Cardiac fibroblast (primary cell): ENCODE measurements around the gene LONRF2.
A peak's percentile ranks its signal among the peaks of the same experiment; 100 is the strongest.

ENCODE experiments used
- DNase-seq, 2 donors: peaks; one replicate each; pipeline versions ENCODE4 v3.0.0 to v3.0.0-alpha.2; 2010; ENCODE audit warnings: low read depth in 2 of 2
- H3K4me3 ChIP-seq, 2 donors: replicated peaks in 1 of 2; 1 replicate in 1 of 2; 2 replicates in 1 of 2; pipeline ENCODE4 v1.5.1; 2011; ENCODE audit warnings: low read depth in 2 of 2, low read length in 2 of 2, mild to moderate bottlenecking in 2 of 2, moderate library complexity in 1 of 2
- CTCF ChIP-seq: IDR thresholded peaks from one replicate; pipeline ENCODE4 v1.5.1; 2011; ENCODE audit warnings: low read depth, mild to moderate bottlenecking, low read length, inconsistent platforms

LONRF2 gene

GRCh38 chr2:100291152-100291970 lies 30.9 kb downstream of the LONRF2 start:
- TF ChIP-seq CTCF: no peak
- H3K4me3 ChIP-seq: no peak overlapping the region

DNA sequence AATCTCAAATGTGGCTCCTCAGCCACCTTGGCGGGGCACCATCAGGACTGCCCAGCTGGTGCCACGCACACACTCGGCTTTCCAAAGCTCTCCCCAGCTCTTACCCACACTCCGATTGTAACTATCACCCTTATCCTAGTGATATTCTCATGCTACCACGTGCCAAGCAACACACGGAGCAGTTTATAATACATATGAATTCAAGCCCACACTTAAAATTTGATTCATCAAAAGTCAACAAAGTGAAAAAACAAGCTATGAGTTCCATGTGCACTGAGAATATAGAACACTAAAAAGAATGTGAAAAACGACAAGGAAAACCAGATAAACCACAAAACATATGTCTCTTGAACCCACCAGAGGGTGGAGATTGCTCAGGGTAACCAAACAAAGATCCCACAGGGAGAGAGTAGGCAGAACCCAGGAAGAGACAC lies 31.6 kb downstream of the LONRF2 start:
- DNase-seq: no peak
- H3K4me3 ChIP-seq: no peak overlapping the region
- TF ChIP-seq CTCF: no peak

More at GRCh38 chr2:100291152-100291970, 30.9 kb downstream of the LONRF2 start:
- DNase-seq: peak; percentile 89 to 97

DNA sequence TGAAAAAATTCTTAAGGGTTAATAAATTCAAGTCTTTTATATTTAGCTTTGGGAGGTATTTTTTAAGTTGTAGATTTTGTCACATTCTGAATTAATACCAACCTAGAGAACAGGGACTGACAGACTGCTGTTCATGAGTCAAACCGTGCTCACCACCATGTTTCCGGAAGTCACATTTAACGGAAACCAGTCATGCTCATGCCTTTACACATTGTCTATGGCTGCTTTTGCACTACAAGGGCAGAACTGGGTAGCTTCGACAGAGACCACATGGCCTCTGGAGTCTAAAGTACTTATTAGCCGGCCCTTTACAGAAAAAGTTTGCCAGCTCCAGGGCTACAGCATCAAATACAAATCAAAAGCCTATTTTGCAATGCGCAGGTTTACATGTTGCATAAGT lies 33.3 kb downstream of the LONRF2 start:
- DNase-seq: no peak
- TF ChIP-seq CTCF: no peak

GRCh38 chr2:100286318-100286717 lies 36.0 kb downstream of the LONRF2 start:
- TF ChIP-seq CTCF: no peak
- H3K4me3 ChIP-seq: no peak overlapping the region
- DNase-seq: no peak

More for the DNA sequence above, 33.3 kb downstream of the LONRF2 start:
- no peak overlapping the region for H3K4me3 ChIP-seq

DNA sequence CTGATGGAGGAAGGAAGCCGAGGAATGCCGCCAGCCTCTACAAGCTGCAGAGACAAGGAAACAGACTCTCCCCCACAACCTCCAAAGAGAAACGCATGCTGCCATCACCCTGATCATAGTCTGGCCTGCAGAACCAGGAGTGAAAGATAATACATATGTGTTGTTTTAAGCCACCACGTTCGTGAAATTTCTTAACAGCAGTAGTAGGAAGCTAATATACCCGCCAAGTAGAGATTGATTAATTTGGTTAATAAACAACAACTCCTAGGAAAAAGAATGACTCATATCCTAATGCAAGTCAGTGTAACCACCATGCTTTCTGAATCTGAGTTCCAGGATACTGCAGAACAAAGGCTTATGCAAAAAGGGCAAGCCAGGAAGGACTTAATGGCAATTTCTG lies 36.6 kb downstream of the LONRF2 start:
- DNase-seq: peak; percentile 47 to 76
- no peak for TF ChIP-seq CTCF
- H3K4me3 ChIP-seq: no peak overlapping the region

DNA sequence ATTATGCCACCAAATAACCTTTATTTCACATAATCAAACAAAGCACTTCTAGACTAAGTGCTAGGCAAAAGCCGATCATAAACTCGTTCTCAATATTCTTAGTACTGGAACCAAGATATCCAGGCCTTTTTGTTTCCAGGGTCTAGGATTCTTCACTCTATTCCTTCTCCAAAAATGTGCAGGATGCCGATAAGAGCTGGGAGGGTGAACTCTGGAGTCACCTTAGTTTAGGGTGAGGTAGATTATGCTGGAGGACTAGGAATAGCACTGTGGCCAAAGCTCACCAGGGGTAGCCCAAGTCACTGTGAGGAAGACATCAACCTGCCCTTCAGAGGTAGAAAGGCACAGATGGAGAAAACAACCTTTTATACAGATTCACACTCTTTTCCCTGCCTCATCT lies 37.3 kb downstream of the LONRF2 start:
- no peak for DNase-seq
- no peak for TF ChIP-seq CTCF
- no peak overlapping the region for H3K4me3 ChIP-seq
